Activated CD4-positive, alpha-beta T cell treated with anti-CD3 and anti-CD28 coated beads, Interleukin-2, amount 50 U/mL, for 1 hour (primary cell): Measurements from ENCODE around the gene SMU1.

Experiments
- DNase-seq: peaks from one replicate; pipeline ENCODE4 v3.0.0-alpha.2; 2020

The SMU1 gene

GRCh38 chr9:33044162-33044673, 32.3 kb downstream of the SMU1 start:
- peak; percentile 58 for DNase-seq

GRCh38 chr9:33043671-33044070, 32.8 kb downstream of the SMU1 start:
- DNase-seq: no peak

- no peak for DNase-seq
Observed at GRCh38 chr9:33042473-33042872, 34.0 kb downstream of the SMU1 start.

GRCh38 chr9:33041432-33042188, 34.9 kb downstream of the SMU1 start:
- no peak for DNase-seq

GRCh38 chr9:33040792-33041431, 35.6 kb downstream of the SMU1 start:
- DNase-seq: no peak

- no peak for DNase-seq
Observed at GRCh38 chr9:33032865-33033264, 43.6 kb downstream of the SMU1 start.

- DNase-seq: no peak
Observed at GRCh38 chr9:33032292-33032691, 44.2 kb downstream of the SMU1 start.

GRCh38 chr9:33030285-33030684, 46.2 kb downstream of the SMU1 start:
- no peak for DNase-seq

GRCh38 chr9:33029231-33029786, 47.2 kb downstream of the SMU1 start:
- DNase-seq: no peak

- DNase-seq: peak; percentile 66
Observed at GRCh38 chr9:33025572-33026342, 50.7 kb downstream of the SMU1 start.

- peak; percentile 95 for DNase-seq
Observed at GRCh38 chr9:33024966-33025571, 51.4 kb downstream of the SMU1 start, which contains the start of gene DNAJA1. TSS of gene DNAJA1 (plus strand) at chr9:33025273. CDS start at chr9:33026485, 1,212 bp downstream.

- no peak for DNase-seq
Observed at GRCh38 chr9:33024126-33024965, 52.1 kb downstream of the SMU1 start.

GRCh38 chr9:33023661-33024060, 52.8 kb downstream of the SMU1 start:
- no peak for DNase-seq

- no peak for DNase-seq
Observed at GRCh38 chr9:33022755-33023154, 53.7 kb downstream of the SMU1 start.

GRCh38 chr9:33022303-33022702, 54.2 kb downstream of the SMU1 start:
- DNase-seq: no peak

- no peak for DNase-seq
Observed at GRCh38 chr9:33019797-33020196, 56.7 kb downstream of the SMU1 start.

- DNase-seq: no peak
Observed at GRCh38 chr9:33017283-33018041, 59.0 kb downstream of the SMU1 start.

- no peak for DNase-seq
Observed at GRCh38 chr9:33014665-33015014, 61.8 kb downstream of the SMU1 start.

GRCh38 chr9:33013962-33014664, 62.4 kb downstream of the SMU1 start:
- DNase-seq: no peak

- DNase-seq: no peak
Observed at GRCh38 chr9:33012328-33013069, 64.0 kb downstream of the SMU1 start.
